Placental pericyte (primary cell): ENCODE data around the gene AATK. TPM values are rescaled to one million over a fixed set of nuclear protein-coding genes. Genes with fewer than 3 reads are reported as not detected.

ENCODE experiments used
- small RNA-seq: library from RNA; depleted of rRNA; stranded (forward); fragments of <200 nt; gene quantifications from one replicate; pipeline ENCODE3, GENCODE V24; 2012; ENCODE audit warnings: low replicate concordance
- total RNA-seq: library from RNA; depleted of rRNA; stranded (reverse); fragments of >200 nt; gene quantifications from 2 replicates; pipeline ENCODE4 v1.2.3, GENCODE V29; 2012

The AATK gene, protein sequence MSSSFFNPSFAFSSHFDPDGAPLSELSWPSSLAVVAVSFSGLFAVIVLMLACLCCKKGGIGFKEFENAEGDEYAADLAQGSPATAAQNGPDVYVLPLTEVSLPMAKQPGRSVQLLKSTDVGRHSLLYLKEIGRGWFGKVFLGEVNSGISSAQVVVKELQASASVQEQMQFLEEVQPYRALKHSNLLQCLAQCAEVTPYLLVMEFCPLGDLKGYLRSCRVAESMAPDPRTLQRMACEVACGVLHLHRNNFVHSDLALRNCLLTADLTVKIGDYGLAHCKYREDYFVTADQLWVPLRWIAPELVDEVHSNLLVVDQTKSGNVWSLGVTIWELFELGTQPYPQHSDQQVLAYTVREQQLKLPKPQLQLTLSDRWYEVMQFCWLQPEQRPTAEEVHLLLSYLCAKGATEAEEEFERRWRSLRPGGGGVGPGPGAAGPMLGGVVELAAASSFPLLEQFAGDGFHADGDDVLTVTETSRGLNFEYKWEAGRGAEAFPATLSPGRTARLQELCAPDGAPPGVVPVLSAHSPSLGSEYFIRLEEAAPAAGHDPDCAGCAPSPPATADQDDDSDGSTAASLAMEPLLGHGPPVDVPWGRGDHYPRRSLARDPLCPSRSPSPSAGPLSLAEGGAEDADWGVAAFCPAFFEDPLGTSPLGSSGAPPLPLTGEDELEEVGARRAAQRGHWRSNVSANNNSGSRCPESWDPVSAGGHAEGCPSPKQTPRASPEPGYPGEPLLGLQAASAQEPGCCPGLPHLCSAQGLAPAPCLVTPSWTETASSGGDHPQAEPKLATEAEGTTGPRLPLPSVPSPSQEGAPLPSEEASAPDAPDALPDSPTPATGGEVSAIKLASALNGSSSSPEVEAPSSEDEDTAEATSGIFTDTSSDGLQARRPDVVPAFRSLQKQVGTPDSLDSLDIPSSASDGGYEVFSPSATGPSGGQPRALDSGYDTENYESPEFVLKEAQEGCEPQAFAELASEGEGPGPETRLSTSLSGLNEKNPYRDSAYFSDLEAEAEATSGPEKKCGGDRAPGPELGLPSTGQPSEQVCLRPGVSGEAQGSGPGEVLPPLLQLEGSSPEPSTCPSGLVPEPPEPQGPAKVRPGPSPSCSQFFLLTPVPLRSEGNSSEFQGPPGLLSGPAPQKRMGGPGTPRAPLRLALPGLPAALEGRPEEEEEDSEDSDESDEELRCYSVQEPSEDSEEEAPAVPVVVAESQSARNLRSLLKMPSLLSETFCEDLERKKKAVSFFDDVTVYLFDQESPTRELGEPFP (N-terminal part only)
- under 0.01 TPM in 1 of 2 replicates, not detected in the other for total RNA-seq

DNA sequence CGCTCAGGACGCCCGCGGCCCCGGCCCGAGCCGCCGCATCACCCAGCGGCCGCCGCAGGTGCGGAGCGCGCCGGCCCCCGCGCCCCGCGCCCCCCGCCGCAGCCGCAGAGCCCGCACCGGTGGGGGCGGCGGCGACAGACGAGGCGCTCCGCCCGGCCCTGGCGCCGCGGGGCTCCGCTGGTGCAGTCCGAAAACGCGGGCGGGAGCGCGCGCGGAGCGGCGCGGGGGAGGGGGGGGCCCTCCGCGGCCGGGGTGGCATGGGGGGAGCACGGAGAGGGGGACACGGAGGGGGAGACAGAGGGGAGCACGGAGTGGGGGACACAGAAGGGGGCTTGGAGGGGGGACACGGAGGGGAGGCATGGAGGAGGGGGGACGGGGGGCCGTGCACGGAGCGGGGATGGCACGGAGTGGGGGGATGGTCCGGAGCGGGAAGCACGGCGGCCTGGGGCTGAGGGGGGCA, at the start of gene AATK:
Gene AATK, minus strand, starts transcription at position 189 of the 460 bp plus-strand sequence. CDS start 229 bp downstream, outside the sequence.

DNA sequence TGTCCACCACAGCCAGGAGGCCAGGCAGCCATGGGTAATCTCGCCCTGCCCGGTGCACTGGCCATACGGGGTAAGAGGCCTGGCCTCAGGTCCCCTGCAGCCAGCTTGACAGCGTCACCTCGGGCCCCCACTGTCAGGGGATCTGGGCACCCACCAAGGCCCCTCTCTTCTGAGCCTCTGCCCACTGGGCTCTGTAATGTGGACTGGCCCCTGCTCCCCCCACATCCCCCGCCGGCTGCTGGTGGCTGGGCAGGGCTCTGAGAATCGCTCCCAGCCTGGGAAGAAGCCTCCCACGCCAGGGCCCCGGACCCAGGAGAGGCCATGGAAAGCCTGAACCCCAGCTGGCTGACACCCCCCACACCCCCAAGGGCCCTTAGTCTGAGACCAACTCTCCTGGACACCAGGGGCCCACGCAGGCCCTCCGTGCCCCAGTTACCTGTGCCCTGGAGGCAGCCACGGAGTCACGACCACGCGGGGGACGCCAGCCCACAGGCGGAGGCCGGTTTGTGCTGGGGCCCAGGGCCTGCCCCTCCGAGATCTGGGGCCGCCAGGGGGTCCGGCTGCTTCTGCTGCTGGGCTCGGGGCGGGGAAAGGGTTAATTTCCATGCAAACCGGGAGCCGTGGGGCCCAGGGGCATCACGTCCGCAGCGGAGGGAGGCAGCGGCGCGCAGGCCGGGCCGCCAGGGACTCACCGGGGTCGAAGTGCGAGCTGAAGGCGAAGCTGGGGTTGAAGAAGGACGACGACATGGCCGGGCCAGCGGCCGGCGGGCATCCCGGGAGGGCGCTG, 582 bp downstream of the AATK start, which contains the start of gene PVALEF:
Gene PVALEF, plus strand, starts transcription at position 262 of the 787 bp plus-strand sequence. CDS start 15,720 bp downstream, outside the sequence.

Small RNA genes within 50 kb of the gene (small RNA-seq; reads per million reads assigned to genes)
- gene MIR1250 (0.20 reads per million), gene MIR3065 (0.88 reads per million, percentile 40 among the genes with 10 or more reads in this experiment), gene MIR657 (not detected)

Other genes starting within 250 kb of the AATK start
- gene CHMP6, start 174.4 kb downstream of the AATK start, total RNA-seq = 23.2 and 24.5 TPM in 2 replicates
- 26.5 and 32.8 TPM in 2 replicates for gene BAIAP2, start 131.1 kb downstream of the AATK start, total RNA-seq
- gene PVALEF, start 714 bp downstream of the AATK start, total RNA-seq = not detected in 2 replicates
- 9.4 and 15.6 TPM in 2 replicates for gene CEP131, start 56.7 kb upstream of the AATK start, total RNA-seq
- 16.9 and 24.9 TPM in 2 replicates for gene TEPSIN, start 72.8 kb upstream of the AATK start, total RNA-seq
- gene NDUFAF8, start 73.1 kb upstream of the AATK start, total RNA-seq = 21.5 and 69.6 TPM in 2 replicates
- 61.1 and 104 TPM in 2 replicates for gene SLC38A10, start 129.1 kb upstream of the AATK start, total RNA-seq
- gene BAHCC1, start 229.2 kb upstream of the AATK start, total RNA-seq = 4.6 and 8.0 TPM in 2 replicates